Skeletal muscle cell (primary cell): ENCODE results near the gene COMTD1.

Source experiments
- DNase-seq: peaks from one replicate; pipeline ENCODE4 v3.0.0-alpha.2; 2010; ENCODE audit warnings: low read depth
- H3K4me3 ChIP-seq: 2 replicates; pipeline ENCODE4 v1.5.1; 2011; ENCODE audit warnings: low read depth, mild to moderate bottlenecking, control low read depth, low read length, moderate library complexity

COMTD1 gene

DNA sequence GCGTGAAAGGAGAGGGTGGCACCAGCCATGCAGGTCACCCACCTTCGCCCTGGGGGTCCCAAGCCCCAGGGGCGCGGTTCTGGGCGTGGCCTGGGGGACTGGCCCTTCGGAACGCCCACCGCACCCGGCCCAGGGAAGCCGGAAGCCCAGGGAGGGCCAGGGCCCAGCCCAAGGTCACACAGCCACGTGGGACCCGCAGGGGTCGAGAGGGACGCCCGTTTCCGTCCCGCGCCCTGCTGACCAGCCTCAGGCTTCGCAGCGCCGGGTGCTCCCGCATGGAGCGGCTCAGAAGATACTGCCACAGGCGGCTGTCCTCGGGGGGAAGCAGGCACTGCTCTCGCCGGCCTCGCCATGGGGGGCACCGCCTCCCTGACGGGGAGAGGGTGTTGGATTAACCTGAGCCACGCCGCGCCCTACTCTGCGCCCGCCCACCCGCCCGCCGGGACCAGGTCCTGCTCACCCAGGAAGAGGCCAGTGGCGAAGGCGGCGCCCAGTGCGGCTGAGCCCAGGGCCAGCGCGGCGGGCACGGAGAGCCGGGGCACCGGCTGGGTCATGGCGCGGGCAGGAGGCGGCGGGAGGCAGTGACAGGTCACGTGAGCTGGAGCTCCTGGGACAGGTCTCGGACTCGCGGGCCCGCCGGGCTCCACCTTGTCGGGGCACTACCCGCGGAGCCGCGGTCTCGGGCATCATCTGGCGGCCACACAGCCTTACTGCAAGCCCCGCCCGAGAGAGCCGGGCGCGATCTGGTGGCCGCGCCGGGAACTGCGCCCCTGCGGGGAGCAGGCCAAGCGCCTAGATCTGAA, at the start of gene COMTD1:
TSS of gene COMTD1 (minus strand) at position 583 of the 803 bp plus-strand sequence. CDS start at position 554, 29 bp downstream.
- peak within 1 kb of the TSS; percentile 63 for H3K4me3 ChIP-seq
- DNase-seq = peak; percentile 38

DNA sequence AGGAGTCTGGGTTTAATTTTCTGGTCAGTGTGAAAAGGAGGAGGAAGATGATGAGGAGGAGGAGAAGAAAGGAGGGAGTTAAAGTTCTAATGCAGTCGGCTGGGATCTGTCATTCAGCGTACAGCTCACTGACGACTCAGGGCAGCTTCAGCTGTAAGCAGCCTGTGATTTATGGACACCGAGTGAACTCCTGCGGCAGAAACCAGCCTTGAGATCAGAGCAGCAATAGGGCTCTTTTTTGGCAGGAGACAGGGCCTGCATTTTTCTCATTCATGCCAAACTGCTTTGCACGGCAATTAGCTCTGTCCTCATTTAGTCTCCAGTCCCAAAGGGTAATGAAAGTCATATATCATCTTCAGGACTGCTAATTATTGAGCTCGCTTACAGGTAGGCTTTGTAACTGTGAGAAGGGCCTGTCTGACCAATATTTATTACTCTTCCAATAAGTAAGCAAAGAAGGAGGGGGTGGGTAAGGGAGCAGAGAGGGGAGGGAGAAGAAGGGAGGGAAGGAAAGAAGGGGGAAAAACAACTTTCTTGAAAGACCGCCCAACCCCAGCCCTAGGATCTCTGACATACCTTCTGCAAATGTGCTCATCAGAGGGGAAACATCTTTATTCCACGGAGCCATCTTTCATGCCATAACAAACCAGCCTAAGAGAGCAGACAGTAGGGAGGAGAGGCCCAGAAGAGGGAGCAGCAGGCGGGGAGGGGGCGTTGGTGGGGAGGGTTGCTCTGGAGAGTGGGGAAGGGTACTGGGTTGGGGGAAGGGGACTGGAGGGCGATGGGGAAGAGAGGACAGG, 48.1 kb upstream of the COMTD1 start:
- peak; percentile 51 for DNase-seq
- peak overlapping the region; percentile 24 for H3K4me3 ChIP-seq

DNA sequence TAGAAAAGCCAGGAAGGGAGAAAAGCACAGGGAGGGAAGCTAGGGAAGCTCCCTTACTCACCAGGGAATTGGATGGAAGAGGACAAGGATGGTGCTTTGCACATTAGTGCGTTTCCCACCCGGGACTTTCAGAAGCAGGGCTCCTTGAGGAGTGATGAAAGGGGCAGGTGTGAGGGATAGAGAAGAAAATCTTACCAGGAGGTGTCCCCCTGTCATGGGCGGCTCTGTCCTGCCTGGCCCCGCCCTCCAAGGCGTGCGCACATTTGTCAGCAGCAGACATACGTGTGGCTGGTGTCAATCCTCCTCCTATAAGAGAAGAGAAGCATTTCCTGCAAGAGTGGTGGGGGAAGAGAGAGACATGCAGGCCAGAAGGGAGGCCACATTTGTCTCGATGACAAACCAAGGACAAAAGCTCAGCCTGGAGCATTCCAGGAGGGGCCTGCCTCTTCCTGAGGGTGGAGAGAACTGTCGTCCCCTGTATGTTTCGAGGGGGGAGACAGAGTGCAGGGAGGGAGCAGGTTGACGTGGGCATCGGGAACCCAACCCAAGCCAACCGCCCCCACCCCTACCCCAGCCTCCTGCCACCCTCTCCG, 47.4 kb upstream of the COMTD1 start:
- DNase-seq = no peak
- H3K4me3 ChIP-seq = peak overlapping the region; percentile 24

- DNase-seq = no peak
- no peak overlapping the region for H3K4me3 ChIP-seq
Measured at GRCh38 chr10:75281974-75282373, 46.2 kb upstream of the COMTD1 start.

GRCh38 chr10:75280236-75280635, 44.5 kb upstream of the COMTD1 start:
- H3K4me3 ChIP-seq = no peak overlapping the region
- no peak for DNase-seq

DNA sequence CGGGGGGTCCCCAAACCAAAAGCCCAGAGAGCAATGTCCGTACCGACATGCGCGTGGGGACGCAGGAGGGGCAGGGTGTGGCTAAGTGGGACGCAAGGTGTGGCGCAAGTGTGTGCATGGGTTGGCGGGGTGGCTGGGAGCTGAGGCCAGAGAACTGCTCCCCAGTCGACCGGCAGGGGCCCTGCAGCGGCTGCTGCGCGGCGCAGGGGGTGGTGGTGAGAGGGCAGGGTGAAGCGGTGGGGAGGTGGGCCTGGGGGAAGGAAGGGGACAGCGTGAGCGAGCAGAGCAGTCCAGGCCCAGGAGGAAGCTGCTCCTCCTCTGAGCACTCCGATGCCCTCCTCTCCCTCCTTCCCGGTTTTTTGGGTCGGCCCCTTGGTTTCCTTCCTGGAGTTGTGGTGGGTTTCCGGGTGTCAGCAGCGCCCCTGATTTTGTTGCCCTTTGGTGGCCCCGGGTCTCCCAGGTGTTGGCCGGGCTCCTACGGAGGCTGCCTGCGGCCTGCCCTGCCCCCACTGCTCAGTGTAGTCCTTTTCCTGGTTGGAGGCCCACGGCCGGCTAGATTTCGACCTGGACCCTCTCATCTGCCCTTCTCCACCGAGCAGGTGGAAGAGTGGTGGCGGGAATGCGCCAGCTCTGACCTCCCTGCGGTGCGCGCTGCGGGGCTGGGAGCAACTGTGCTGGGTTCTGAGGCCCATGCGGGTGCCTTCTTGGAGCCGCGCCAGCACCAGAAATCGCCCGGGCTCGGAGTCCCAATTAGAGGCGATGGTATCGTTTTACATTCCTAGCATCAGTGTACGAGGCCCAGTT, 40.5 kb upstream of the COMTD1 start:
- DNase-seq = no peak
- H3K4me3 ChIP-seq = no peak overlapping the region

DNA sequence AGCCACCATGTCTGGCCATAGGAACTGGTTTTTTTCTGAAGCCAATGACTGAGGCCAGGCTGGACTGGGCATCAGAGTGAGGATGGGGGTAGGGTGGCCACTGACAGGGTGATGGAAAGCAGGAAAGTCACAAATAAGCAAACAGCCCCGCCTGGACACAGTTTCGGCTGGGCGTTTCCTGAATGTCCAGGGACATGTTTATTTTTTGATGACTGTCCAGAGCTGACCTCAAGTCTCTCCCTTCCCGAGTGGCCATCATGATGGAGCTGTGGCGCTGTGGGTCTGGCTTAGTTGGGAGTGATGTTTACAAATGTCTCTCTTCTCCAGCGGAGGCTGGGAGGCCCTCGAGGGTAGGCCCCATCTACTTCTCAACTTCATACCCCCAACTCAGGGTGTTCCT, 37.1 kb upstream of the COMTD1 start:
- DNase-seq = no peak
- no peak overlapping the region for H3K4me3 ChIP-seq

DNA sequence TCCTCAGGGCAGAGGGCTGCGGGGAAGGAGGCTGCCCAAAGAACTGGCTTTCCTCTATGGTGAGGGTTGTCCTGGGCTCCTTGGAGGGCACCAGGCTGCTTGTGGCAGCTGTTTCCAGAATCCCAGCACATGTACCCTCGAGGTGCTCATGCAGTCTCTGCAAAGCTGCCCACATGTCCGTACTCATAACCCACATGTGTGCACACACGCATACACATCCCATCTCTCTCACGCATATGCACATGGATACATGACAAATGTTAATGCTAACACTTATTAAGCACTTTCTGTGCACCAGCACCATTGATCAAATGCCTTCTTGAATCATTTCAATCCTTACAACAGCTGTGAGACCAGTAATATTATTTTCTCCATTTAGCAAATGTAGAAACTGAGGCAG, 36.3 kb upstream of the COMTD1 start:
- no peak for DNase-seq
- no peak overlapping the region for H3K4me3 ChIP-seq

DNA sequence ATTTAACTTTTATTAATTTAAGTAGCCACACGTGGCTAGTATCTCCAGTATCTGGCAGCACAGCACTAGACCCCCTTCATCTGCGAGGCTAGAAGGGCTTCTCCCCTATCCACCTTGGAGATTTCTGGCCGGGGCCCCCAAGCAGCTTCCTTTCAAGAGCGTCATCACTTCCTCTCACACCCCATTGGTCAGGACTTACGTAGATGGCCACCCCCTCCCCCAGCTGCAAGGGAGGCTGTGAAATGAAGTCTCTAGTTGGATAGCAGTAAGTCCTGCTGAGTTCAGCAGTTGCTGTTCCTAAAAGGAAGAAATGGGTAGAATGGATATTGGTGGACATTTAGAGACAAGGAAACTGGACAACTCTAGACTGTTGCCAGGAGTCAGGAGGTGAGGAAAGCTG, 33.8 kb upstream of the COMTD1 start:
- no peak for DNase-seq
- no peak overlapping the region for H3K4me3 ChIP-seq

DNA sequence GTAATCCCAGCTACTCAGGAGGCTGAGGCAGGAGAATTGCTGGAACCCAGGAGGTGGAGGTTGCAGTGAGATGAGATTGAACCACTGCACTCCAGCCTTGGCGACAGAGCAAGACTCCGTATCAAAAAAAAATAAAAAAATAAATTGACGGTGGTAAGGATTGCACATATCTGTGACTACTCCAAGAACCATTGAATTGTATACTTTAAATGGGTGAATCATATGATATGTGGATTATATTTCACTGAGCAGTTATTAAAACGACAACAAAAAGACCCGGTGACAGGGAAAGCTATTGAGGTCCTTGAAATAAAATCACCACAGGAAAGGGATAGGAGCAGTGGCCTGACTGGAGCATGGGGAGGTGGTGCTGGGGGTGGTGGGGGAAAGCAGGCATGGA, 31.2 kb upstream of the COMTD1 start:
- no peak overlapping the region for H3K4me3 ChIP-seq
- DNase-seq = no peak

DNA sequence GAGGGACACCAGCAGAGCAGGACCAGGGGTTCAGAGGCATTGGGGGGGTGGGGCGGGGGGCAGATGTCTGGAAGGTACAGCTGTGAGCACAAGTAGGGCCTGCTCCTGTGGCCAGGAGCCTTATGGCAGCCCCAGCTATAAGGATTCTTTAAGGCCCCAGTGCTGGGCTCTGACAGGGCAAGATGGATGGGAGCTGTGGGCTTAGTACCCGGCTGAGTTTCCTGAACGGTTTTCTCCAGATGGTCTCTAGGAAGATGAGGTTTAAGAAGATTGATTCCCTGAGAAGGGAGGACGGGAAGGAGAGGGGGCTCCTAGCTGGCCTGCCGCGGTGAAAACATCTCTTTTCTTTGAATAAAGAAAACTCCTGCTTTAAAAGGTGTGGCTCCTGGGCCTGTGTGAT, 30.1 kb upstream of the COMTD1 start:
- DNase-seq = no peak
- no peak overlapping the region for H3K4me3 ChIP-seq

DNA sequence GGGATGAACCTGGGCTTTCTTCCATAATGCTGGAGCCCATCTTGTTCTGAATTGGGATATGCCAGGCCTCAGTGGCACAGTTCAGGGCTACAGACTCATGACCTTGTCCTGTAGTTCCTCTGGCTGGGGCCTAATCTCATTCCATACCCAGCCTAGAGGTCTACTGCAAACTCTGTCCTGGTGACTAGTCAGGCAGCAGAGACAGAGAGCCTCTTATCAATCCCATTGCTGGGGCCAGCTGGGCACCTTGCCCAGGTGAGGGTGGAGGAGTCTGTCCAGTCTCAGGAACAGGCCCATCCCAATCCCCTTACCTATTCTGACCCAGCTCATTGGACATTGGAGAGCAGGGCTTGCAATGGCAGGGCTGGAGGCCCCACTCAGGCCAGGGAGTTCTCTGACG, 28.0 kb upstream of the COMTD1 start:
- no peak overlapping the region for H3K4me3 ChIP-seq
- no peak for DNase-seq

DNA sequence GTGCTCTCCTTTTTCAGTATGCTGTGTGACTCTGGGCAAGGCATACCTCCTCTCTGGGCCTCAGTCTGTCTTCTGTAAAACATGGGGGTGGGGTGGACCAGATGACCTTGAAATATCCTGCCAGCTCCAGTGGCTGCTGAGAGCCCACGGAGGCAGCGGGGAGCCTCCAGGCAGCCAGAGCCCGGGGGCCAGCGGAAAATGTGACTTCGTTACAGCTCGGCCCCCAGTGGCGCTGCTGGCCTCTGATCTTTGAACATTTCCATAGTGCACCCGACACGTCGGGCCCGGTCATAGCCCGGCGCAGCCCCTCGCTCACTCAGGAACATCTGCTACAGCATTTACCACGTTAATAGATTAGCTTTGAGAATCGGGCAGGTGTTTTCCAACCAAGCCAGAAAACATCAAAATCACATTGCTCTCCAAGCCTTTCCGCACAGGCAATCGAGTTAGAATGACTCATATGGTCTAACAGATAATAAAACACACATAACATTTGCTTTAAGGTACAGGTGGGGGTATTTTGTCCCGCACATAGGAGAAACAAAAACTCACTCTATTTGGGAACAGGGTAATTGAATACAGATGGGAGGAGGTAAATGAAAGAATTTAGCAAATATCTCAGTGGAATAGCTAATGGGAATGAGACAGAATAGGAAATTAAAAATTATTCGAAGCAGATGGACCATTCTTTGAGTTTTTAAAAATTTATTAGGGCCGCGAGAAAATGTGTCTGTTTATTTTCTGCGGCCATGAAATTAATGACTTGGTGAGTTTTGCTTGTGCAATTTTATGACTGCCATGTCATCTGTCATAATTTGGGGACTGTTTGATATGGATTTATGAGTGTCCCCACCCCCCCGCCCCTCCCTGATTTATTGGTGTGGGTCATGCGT, 26.3 kb upstream of the COMTD1 start:
- no peak overlapping the region for H3K4me3 ChIP-seq

DNA sequence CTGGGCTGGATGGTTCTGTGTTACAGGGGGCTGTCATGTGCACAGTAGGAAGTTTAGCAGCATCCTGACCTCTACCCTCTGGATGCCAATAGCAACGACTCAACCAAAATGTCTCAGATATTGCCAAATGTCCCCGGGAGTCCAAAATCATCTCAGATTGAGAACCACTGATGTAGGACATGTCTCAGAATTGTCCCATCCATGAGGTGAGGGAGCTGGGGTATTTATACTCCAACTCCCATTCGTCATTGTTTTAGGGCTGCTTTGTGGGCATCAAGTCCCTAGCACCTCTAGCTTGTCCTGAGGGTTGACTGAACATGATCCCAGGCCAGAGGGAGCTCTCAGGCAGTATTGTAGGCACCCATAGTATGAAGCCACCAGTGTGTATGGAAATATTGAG, 25.2 kb upstream of the COMTD1 start:
- no peak for DNase-seq
- H3K4me3 ChIP-seq = no peak overlapping the region

More for the DNA sequence above, 26.3 kb upstream of the COMTD1 start:
- DNase-seq = no peak

GRCh38 chr10:75254739-75255138, 19.0 kb upstream of the COMTD1 start:
- H3K4me3 ChIP-seq = no peak overlapping the region
- DNase-seq = no peak

DNA sequence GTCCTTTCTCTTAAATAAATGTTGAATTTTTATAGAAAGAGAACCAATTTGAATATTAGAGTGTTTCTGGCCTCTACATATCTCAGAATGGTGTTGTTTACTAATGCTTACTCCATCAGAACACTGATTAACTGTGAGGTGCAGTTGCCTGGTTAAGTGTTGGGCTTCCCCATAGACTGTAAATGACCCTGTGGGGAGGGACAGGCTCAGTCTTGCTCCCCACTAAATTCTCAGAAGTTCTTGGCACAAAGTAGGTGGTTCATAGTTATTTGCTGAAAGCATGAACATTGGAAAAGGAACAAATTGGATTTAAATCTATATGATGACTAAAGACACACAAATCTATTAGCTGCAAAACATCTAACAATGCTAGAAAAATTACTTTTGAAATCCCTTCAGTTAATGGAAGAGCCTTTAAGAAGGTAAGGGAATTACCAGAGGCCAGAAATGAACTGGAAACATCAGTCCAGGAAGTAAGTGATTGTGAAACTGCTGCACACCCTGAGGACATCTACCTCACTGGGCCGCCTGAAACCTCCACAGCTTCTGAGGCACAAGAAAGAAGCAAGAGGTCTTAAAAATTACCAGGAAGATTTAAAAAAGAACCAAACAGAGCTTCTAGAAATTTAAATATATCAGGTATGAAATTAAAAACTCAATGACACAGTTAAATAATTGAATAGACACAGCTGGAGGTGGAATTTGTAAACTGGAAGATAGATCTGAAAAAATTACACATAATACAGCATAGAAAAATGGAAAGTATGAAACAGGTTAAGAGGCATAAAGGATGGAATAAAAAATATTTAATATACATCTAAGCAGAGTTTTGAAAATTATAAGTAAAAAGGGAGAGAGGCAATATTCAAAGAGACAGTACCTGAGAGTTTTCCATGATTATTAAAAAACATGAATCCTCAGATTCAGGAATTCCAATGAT, 17.8 kb upstream of the COMTD1 start:
- DNase-seq = no peak

DNA sequence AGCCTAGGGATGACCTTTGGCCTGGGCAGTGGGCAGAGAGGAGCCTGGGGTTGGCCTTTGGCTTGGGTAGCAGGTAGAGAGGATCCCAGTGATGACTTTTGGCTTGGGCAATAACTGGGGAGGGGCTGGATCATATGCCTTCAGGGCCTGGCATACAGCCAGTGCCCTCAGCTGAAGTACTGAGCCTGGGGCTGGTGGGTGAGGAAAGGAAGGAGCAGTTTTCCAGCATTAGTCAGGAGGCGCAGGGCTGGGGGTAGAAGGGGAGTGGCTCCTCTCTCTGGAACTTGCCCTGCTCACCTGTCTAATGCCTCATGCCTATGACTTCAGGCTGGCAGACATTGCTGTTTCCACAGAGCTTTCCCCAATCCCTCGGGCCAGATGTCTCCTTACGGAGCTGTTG, 15.2 kb upstream of the COMTD1 start:
- DNase-seq = no peak
- H3K4me3 ChIP-seq = no peak overlapping the region

More for the DNA sequence above, 17.8 kb upstream of the COMTD1 start:
- H3K4me3 ChIP-seq = no peak overlapping the region

DNA sequence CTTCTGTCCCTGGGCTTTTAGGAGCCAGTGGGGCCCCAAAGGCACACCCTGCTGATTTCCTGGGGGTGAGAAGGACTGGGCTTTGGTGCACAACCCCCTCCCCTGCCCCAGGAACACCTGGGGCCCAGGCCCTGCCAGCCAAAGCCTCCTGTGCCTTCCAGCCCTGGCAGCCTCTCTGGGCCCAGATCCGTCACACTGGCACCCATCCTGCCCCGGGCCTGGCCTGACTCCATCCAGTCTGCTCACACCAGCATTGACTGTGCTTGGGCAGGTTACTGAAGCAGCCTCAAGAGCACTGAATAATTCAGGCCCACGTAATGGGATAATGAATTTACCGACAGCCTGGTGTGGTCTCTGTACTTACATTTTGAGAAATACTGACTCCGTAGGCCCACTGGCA, 12.0 kb upstream of the COMTD1 start:
- H3K4me3 ChIP-seq = no peak overlapping the region
- DNase-seq = no peak
